Activated naive CD4-positive, alpha-beta T cell treated with anti-CD3 and anti-CD28 coated beads, Interleukin-2, amount 50 U/mL, for 72 hours (primary cell): ENCODE measurements around the gene TBC1D12. TPM values are rescaled to one million over a fixed set of nuclear protein-coding genes. Genes with fewer than 3 reads are reported as not detected.
"Not testable (repeated sequence)": the region's sequence is repeated elsewhere in the genome, so short reads cannot be mapped to it uniquely, and the experiment has no call there.

Experiments used
- ATAC-seq, 2 donors: fragments of 150-1000 bp; cut with Tn5 transposase; 2 replicates each; pipeline ENCODE4 v1.10.0; 2021; ENCODE audit warnings: mild to moderate bottlenecking in 2 of 2, moderate library complexity in 2 of 2
- DNase-seq, 2 donors: peaks; one replicate each; pipeline ENCODE4 v3.0.0; 2021 to 2022; ENCODE audit warnings: low spot score in 2 of 2
- H3K27ac Mint-ChIP-seq, 2 donors: one replicate each; pipeline ENCODE4 v1.8.0; 2022; ENCODE audit warnings: mild to moderate bottlenecking in 2 of 2, mixed read lengths in 2 of 2
- H3K36me3 Mint-ChIP-seq, 2 donors: one replicate each; pipeline ENCODE4 v1.8.0; 2022; ENCODE audit warnings: mixed read lengths in 2 of 2
- H3K9me3 Mint-ChIP-seq, 2 donors: one replicate each; pipeline ENCODE4 v1.8.0; 2022; ENCODE audit warnings: mixed read lengths in 2 of 2
- total RNA-seq, 2 donors: library from RNA; stranded (reverse); gene quantifications; one replicate each; pipeline ENCODE4 v1.2.3, GENCODE V29; 2022

Gene TBC1D12
- total RNA-seq: under 1 TPM in 1 of 2 donors, not detected in 1; 0.82 TPM

DNA sequence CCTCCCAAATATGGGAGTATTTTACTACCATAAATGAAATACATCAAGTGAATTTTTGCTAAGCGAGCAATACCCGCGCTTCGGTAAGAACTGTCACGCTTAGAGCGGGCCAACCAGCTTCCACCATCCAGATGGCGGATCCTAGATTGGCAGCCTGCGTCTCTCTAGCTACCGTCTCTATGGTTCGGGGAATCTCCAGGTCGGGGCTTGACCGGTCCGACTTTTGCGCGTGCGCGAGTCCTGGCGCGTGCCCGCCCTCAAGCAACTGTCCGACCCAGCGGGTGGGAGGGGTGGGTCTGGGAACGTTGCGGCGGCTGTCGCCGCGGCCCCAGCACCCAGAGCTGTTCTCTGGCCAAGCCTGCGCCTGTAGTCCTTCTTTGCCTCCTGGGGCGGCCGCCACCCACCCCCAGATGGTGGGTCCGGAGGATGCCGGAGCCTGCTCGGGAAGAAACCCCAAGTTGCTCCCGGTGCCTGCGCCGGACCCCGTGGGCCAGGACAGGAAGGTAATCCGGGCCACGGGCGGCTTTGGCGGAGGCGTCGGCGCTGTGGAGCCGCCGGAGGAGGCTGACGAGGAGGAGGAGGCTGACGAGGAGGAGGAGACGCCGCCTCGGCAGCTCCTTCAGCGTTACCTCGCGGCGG is at the start of gene TBC1D12:
Gene TBC1D12, plus strand, starts transcription at position 338 of the 639 bp plus-strand sequence. Its CDS starts 73 bp downstream, at position 411.
- Mint-ChIP-seq H3K27ac (no peak within 1 kb of the TSS), H3K36me3 (peaks cover 0 to 12% of the 10 kb centered on the region in 2 donors), H3K9me3 (no peaks in the 10 kb centered on the region)
- DNase-seq (peak in 1 of 2 donors; percentile 36), ATAC-seq (peak; percentile 55 to 81)

DNA sequence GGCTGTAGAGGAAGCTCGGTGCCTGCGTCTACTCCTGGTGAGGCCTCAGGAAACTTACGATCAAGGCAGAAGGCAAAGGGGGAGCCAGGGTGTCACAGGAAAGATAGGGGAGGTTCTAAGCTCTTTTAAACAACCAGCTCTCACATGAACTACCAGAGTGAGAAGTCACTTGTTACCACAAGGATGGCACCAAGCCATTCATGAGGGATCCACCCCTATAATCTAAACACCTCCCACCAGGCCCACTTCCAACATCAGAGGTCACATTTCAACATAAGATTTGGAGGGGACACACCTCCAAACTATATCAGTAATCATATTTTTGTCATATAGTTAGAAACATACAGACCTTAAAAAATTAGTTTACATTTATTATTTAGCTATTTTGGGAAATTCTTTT is 49.0 kb upstream of the TBC1D12 start:
- DNase-seq (no peak), ATAC-seq (no peak)
- Mint-ChIP-seq H3K9me3 (no peaks in the 10 kb centered on the region), H3K27ac (no peak overlapping the region), H3K36me3 (peaks cover 11 to 34% of the 10 kb centered on the region in 2 donors)

DNA sequence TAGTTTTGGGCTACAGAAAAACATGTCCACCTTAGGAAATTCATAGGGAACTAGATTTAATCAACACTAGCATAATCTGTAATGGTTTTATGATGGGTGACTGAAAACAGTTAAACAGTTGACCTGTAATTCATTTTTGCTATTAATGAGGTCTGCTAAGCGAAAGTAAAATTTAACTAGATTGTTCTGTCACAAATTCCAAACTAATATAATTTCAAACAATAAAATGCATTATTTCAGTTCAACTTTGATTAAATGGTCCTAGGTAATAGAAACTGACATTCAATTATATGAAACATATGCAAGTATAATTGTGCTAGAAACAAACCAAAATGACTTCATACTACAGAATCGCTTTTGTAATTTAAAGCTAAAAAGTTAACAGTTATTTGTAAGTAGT is 46.5 kb upstream of the TBC1D12 start:
- ATAC-seq: no peak
- no peak for DNase-seq
- no peaks in the 10 kb centered on the region for H3K9me3 Mint-ChIP-seq
- H3K36me3 Mint-ChIP-seq: peaks cover 25 to 39% of the 10 kb centered on the region in 2 donors
- H3K27ac Mint-ChIP-seq: no peak overlapping the region

DNA sequence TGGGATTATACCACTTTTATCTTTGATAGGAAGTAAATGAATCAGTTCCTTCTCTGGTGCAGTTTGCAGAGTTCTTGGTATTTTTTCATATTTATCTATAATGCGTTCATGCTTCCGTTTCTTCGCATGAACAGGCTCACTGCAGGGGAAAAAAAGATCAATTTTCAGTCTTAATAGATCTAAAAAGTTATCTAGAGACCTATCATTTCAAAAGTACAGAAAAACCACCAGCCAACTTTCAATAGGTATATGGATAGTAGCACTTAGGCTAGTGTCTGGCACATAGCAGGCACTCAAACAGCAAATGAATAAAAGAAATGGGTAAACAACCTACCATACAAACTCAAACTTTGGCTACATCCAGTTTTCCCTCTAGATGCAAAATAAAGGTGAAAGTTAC is 45.1 kb upstream of the TBC1D12 start:
- ATAC-seq: peak in 1 of 2 donors; percentile 66
- H3K36me3 Mint-ChIP-seq: peaks cover 35 to 44% of the 10 kb centered on the region in 2 donors
- no peak for DNase-seq
- no peak overlapping the region for H3K27ac Mint-ChIP-seq
- no peaks in the 10 kb centered on the region for H3K9me3 Mint-ChIP-seq

DNA sequence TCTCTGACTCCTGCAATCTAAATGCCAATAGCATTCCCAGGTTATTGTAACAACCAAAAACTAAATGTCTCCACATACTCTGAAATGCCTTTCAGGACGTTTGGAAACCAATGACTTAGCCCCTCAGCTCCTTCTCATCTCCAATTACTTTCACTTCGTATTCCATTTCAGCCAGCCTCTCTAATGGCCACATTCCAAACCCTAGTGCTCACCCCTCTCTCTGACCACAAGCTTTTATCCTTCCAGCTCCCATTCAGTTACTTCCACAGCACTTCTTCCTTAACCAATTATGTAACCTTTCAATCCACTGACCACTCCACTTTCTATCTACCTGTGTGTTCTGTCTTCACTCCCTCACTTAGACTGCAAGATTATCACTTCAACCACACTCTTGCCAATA is 43.9 kb upstream of the TBC1D12 start:
- H3K27ac Mint-ChIP-seq: peak overlapping the region; percentile 8 to 13
- H3K36me3 Mint-ChIP-seq: peaks cover 42 to 48% of the 10 kb centered on the region in 2 donors
- H3K9me3 Mint-ChIP-seq: no peaks in the 10 kb centered on the region
- ATAC-seq: no peak
- no peak for DNase-seq

DNA sequence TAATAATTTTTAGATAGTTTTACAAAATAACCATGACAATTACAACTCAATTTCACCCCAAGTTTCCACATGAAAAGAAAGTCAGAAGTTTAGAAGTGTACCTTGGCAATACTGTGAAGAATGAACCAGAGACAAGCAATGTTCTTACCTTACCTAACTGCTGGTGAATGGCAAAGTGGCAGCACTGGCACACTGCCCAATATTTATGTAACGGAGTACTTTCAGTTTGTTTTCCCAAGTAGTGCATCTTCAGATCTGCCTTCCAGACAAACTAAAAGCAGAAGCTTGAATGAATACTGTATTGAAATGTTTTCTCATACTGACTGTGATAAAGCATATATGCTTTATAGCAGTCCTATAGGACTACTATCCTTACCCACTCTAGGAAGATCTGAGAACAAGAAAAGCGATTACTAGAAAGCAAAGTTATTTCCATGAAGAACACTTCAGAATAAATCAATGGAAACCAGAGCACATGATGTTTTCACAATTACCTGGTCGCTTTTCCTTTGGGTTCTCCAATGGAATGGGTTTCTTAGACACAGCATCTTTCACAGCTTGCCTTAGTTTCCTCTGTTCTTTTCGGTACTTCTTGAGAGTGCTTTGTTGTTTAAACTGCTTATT is 41.1 kb upstream of the TBC1D12 start:
- ATAC-seq (no peak), DNase-seq (no peak)
- peak overlapping the region; percentile 99 for H3K27ac Mint-ChIP-seq
- H3K9me3 Mint-ChIP-seq: no peaks in the 10 kb centered on the region
- peaks cover 42 to 47% of the 10 kb centered on the region in 2 donors for H3K36me3 Mint-ChIP-seq

DNA sequence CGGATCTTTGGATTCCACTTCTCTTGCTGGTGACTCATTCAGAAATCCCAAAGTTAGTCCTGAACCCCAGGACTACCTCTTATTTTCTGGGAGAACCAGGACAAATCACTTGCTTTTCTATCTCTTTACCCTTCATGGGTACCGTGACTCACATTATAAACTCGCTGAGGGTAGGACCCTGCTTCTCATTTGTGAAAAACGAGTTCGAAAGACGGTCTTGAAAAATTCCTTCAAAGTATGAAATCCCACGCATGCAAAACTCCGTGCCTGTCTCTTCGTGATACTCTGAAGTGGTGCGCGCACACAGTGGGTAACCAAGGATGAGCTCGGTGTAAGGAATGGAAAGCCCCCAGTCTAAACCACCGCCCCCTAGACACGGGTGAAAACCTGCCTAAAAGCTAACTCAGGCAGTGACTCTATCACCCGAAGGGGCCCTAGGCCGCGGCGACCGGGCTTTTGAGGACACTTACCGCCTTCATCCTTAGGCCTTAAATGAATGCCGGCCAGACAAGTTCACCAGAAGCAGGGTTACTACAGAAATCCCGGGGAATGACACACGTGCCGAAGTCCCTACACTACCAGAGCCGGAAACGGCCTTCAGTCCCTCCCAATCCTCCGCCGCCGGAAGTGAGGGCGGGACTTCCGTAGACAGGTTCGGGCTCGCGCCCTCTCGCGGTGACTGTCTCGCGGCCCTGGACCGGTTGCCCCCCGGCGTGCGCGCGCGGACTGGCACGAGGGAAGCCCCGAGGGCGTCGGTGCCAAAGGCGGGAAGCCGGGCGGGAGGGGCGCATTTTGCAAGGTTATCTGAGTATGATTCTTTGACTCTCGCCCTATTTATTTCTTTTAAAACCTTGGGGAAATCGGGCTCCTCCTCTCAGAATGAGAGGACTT is 39.7 kb upstream of the TBC1D12 start, which contains the start of gene NOC3L:
Gene NOC3L, minus strand, starts transcription at position 580 of the 891 bp plus-strand sequence. Its CDS starts 101 bp downstream, at position 479.
- Mint-ChIP-seq H3K9me3 (no peaks in the 10 kb centered on the region), H3K36me3 (peaks cover 38 to 42% of the 10 kb centered on the region in 2 donors)
- peak; percentile 99 to 100 for ATAC-seq

DNA sequence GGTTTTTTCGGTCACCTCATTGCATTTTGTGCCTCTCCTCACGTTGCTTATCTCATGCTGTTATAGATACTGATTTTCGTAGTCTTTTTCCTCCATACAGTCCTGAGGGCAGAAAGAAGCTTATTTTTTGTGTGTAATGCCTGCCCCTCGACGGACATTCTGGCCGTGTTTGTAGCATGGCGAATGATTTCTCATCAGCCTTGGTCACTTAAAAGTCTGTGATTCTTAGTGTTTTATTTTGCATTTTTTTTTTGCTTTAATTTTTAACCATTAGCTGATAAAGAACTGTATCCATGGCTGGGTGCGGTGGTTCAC is 39.1 kb upstream of the TBC1D12 start:
- ATAC-seq: peak in 1 of 2 donors; percentile 31
- Mint-ChIP-seq H3K9me3 (no peaks in the 10 kb centered on the region), H3K27ac (peak overlapping the region in 1 of 2 donors; percentile 99), H3K36me3 (peaks cover 36 to 37% of the 10 kb centered on the region in 2 donors)
- no peak for DNase-seq

More for the DNA sequence above, 39.7 kb upstream of the TBC1D12 start, which contains the start of gene NOC3L:
- DNase-seq: peak; percentile 93 to 96
- peak within 1 kb of the TSS; percentile 99 for H3K27ac Mint-ChIP-seq

DNA sequence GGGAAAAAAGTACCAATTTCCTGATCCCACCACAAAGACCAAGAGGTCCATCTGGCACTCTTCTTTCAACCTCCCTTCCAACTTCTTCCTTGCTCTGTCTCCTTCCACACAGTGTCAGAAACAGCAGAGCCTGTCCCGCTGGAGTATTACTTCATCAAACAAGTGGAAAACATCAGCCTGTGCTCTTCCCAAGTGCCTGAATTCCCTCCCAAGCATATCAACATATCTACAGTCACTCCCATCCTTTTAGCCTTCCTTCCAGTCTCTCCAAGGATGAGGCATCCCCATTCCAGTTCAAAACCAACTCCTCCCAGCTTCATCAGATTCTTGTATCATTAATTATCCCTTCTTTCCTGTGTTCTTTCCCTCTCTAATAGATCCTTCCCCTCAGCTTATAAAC is 37.9 kb upstream of the TBC1D12 start:
- no peaks in the 10 kb centered on the region for H3K9me3 Mint-ChIP-seq
- no peak overlapping the region for H3K27ac Mint-ChIP-seq
- no peak for DNase-seq
- ATAC-seq: no peak
- H3K36me3 Mint-ChIP-seq: peaks cover 27% of the 10 kb centered on the region in 2 donors

DNA sequence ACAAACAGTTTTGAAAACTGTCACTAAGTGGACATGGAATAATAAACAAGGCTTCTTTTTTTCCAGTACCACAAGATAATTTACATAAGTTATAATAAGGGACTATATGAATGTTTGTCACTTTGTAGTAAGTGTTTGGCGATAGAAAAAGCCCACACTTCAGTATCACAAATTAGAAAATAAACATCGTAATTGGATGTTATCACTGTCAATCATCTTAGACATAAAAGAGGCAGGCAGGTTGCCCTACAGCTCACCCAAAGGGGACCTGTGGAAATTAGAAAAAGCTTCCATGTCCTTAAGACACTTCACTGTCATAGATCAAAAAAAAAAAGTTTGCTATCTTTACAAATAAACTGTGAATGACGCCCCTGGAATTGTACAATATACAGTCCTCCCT is 36.0 kb upstream of the TBC1D12 start:
- H3K27ac Mint-ChIP-seq: no peak overlapping the region
- H3K36me3 Mint-ChIP-seq: peaks cover 13 to 15% of the 10 kb centered on the region in 2 donors
- H3K9me3 Mint-ChIP-seq: no peaks in the 10 kb centered on the region
- DNase-seq (no peak), ATAC-seq (no peak)

DNA sequence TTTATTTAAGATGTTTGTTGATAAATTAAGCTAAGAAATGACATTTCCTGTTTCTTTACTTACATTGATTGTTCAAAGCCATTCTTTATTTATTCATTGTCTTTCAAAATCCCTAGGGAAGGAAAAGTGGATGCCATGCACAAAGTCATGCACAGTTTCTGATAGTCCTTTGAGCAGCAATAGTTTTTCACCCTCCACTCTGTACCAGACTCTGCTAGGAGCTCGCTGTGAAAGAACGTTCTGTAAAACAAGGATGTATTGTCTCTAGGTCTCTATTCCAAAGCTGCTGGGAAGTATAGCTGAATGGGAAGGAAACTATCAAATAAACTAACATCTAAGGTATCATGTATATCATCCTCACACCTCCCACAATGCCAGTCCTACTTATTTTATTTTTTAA is 31.8 kb upstream of the TBC1D12 start:
- Mint-ChIP-seq H3K27ac (no peak overlapping the region), H3K36me3 (no peaks in the 10 kb centered on the region), H3K9me3 (no peaks in the 10 kb centered on the region)
- ATAC-seq: no peak
- DNase-seq: no peak

DNA sequence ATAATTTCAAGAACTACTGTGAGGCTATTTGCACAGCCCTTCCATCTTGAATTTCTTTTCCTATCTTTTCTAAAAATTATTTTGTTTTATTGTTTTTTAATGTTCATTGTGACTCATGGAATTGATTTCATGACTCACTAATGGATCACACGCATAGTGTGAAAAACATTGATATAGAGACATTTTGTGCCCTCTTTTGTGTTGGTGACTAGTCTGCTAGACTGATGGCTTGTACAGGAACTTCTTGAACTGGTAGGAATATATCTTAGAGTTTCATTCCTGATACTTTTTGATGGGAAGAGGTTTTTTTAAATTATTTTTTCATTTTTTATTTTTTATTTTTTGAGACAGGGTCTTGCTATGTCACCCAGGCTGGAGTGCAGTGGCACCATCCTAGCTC is 27.0 kb upstream of the TBC1D12 start:
- no peaks in the 10 kb centered on the region for H3K36me3 Mint-ChIP-seq

DNA sequence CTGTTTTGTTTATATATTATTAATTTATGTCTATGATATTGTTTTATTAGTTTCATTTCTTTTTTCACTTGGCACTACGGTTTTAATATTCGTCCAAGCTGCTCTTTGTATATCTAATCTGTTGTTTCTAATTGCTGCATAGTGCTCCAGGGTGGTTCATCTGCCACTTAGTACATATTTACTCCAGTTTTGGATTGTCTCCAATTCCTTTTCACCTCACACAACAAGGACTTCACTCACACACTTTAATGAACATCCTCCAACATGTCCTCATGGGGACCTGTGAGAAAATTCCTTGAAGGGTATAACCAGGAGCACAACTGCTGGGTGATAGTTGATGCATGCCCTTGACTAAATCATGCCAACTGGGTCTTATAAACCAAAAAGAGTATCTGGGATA is 25.5 kb upstream of the TBC1D12 start:
- no peaks in the 10 kb centered on the region for H3K36me3 Mint-ChIP-seq
- no peak for DNase-seq
- H3K27ac Mint-ChIP-seq: no peak overlapping the region
- no peaks in the 10 kb centered on the region for H3K9me3 Mint-ChIP-seq
- ATAC-seq: no peak

More for the DNA sequence above, 27.0 kb upstream of the TBC1D12 start:
- Mint-ChIP-seq H3K9me3 (no peaks in the 10 kb centered on the region), H3K27ac (no peak overlapping the region)
- DNase-seq (no peak), ATAC-seq (no peak)

DNA sequence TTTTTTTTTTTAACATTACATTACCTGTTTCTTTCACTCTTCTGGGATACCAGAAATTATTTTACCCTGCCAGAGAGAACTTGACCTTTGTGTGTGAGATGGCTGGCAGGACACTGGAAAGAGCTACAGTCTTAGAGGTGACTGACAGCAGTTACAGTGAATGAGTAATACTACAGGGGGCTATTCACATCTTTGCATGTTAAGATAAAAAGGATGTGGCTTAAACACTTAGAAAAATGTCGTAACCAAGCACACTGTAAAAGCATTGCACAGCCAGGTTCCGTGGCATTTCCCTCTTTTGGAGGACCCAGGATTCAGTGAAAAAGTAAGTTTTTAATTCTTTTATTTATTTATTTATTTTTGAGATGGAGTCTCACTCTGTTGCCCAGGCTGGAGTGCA is 18.8 kb upstream of the TBC1D12 start:
- no peak overlapping the region for H3K27ac Mint-ChIP-seq

DNA sequence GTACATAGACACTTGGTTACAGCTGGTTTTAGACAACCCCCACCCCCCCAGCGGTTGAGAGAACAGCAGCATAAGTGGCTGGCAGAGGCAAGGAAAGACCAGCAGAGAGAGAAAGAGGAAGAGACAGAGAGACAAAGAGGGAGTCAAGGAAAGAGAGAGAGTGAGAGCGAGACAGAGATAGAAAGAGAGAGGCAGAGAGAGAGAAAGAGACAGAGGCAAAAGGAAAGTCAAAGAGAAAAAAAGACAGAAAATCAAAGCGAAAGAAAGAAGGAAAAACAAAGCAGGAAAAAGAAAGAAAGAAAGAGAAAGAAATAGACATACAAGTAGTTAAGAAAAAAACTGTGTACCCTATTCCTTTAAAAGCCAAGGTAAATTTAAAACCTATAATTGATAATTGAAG is 16.6 kb upstream of the TBC1D12 start:
- not testable (repeated sequence) for ATAC-seq, H3K27ac Mint-ChIP-seq, H3K9me3 Mint-ChIP-seq, DNase-seq, H3K36me3 Mint-ChIP-seq

More for the DNA sequence above, 18.8 kb upstream of the TBC1D12 start:
- Mint-ChIP-seq H3K36me3 (no peaks in the 10 kb centered on the region), H3K9me3 (no peaks in the 10 kb centered on the region)
- no peak for ATAC-seq
- no peak for DNase-seq

DNA sequence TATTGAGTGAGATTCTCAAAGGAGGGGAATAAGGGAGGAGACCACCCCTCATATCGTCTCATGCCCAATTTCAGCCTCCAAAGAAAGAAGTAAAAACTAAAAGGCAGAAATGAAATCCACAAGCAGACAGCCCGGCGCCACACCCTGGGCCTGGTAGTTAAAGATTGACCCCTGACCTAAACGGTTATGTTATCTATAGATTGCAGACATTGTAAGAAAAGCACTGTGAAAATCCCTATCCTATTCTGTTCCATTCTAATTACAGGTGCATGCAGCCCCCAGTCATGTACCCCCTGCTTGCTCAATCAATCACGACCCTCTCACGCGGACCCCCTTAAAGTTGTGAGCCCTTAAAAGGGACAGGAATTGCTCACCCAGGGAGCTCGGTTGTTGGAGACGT is 10.2 kb upstream of the TBC1D12 start:
- ATAC-seq, H3K9me3 Mint-ChIP-seq, H3K27ac Mint-ChIP-seq, H3K36me3 Mint-ChIP-seq, DNase-seq: not testable (repeated sequence)
